NCI-H2107 treated with DMSO at 0.1 percent for 48 hours (cell line): ENCODE data around the gene MGLL.
A peak's percentile ranks its signal among the peaks of the same experiment; 100 is the strongest.

Experiments used
- DNase-seq: peaks from one replicate; lab custom pipeline; 2025; ENCODE audit not compliant: unreplicated experiment; lab: John Stamatoyannopoulos, UW

Gene MGLL

DNA sequence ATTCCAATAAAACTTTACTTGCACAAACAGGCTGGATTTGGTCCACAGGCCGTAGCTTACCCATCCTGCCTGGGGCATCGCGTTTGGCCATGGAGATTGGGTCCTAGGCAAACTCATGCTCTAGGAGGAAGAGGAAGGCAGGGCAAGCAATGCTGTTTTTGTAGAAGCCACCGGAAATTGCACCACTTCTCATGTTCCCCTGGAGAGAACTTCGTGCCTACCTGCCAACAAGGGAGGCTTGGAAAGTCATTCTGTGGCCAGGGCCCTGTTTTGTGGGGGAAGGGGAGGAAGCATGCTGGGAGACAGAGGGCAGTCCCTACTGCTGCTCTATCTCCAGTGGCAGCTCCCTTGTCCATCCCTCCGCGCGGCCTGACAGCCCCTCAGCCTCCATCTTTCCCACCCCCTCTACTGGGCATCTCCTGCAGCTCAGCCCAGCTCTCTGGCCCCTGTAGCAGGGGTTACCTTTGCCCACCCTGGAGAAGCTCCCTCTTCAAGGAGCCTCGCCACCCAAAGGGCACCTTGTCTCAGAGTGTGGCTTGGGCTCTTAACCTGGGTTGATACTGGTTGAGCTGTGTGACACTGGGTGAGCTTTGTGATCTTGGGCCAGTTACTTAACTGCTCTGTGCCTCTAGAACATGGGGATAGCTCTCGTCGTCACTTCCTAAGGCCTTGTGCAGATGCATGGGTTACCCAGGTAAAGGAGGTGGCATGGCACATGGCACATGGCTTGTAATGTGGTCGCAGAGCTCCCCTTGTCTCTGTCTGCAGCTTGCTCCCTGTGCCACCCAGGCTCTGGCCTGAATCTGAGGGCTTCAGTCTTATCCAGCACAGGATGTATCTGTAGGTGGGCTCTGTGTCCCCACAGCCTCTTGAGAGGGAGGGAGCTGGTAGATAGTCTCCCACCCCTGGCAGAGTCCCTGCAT, 143.4 kb downstream of the MGLL start:
- DNase-seq = no peak

DNA sequence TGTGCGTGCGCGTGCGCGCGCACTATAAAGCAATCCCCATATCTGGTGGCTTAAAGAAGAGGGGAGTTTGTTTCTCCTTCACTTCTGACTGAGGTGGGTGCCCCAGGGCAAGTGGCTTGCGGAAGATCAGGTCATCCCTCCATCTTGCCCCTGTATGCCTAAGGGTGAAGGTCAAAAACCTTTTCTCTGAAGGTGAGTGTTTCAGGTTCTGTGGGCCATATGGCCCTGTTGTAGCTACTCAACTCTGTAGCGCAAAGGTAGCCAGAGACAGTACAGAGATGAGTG, 144.1 kb downstream of the MGLL start:
- no peak for DNase-seq

DNA sequence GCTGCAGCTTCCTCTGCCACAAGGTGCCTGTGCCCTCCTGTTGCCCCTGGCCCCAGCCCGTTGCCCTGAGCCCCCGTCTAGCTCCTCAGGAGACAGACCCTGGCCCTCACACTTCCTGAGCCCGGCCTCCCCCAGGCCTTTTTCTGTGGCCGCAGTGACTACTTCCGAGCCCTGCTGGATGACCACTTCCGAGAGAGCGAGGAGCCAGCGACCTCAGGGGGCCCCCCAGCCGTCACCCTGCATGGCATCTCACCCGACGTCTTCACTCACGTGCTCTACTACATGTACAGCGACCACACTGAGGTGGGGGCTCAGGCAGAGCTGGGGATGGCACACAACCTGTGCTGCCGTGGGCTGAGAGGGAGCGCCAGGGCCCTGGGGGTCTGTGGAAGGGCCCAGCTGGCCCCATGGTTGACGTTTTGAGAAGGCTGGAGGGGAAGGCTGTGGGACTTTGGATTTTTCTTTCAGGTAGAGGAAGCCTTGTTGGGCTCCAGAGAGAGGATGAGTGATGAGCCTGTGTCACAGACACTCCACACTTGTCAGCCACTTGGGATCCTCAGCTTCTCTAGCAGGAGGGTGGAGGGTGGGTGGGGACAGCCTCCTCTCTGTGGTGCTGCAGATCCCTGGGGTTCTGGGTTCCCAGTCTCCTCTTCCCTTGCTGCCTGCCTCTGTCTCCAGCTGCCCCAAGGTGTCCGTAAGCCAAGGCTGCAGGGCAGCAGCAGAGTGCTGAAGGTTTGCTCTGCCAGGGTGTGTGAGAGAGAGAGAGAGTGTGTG, 144.6 kb downstream of the MGLL start:
- DNase-seq = no peak

DNA sequence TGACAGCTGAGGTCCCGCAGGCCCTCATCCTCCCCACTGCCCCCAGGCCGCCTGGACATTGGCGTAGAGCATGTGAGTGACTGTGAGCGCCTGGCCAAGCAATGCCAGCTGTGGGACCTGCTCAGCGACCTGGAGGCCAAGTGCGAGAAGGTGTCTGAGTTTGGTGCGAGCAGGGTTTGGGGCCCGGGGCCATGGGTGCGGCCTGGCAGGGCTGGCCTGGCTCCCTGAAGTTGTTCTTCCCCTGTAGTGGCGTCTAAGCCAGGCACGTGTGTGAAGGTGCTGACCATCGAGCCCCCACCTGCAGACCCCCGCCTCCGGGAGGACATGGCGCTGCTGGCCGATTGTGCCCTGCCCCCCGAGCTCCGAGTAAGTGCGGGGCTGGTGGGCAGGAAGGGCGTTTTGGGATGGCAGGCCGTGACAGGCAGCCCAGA, 145.4 kb downstream of the MGLL start:
- DNase-seq = no peak

DNA sequence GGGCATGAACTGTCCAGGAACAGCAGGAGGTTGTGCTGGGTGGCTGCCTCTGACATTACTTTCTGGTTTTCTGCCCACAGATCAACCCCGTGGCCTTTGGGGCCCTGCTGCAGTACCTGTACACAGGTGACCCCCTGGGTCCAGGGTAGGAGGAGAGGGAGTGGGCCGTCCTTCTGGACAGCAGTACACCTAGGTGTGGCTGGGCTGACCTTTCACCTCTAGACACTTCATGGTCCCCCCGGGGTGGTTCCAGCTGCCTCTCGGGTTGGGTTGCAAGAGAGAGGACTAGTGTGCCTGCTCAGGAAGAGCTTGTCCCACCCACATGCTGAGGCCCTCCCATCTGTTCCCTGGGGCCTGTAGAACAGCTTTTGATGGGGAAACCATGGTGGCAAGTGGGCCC, 145.9 kb downstream of the MGLL start:
- no peak for DNase-seq

DNA sequence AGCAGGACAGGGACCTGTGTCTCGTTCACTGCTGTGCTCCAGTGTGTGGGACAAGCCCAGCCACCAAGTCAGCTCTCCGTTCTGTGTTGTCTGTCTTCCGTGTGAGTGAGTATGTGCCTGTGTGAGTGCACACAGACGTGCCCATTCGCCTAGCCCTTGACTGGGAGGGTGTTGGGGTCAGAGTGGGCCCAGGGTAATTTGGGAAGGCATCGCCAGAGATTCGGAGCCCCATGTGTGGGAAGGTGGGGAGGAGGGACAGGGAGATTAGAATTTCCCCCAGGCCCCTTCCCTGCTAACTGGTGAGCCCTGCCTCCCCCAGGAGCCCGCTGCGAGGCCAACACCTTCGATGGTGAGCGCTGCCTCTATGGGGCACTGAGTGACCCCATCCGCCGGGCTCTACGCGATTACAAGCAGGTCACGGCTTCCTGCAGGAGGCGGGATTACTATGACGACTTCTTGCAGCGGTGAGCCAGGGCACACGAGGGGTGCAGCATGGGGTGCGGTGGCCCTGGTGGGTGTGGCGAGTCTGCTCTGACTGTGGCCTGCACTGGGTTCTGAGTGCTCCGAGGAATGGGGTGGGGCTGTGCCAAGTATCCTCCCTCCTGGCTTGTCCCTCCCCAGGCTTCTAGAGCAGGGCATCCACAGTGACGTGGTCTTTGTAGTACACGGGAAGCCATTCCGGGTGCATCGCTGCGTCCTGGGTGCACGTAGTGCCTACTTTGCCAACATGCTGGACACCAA, 146.5 kb downstream of the MGLL start:
- DNase-seq = no peak

DNA sequence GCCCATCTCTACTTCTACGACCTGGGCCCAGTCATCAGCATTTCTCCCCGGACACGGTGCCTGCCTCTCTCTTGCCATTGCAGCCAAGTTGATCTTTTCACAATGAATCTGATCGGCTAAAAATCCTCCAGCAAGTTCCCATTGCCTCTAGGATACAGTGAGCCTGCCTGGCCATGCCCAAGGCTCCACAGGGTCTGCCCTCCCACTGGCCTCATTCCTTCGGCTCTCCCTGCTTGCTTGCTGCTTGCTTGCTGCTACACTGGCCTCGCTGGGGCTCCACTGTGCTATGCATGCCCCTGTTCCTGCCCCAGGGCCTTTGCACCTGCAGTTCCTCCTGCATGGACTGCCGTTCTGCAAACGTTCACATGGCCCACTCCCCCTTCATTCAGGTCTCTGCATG, 147.5 kb downstream of the MGLL start:
- DNase-seq = no peak

DNA sequence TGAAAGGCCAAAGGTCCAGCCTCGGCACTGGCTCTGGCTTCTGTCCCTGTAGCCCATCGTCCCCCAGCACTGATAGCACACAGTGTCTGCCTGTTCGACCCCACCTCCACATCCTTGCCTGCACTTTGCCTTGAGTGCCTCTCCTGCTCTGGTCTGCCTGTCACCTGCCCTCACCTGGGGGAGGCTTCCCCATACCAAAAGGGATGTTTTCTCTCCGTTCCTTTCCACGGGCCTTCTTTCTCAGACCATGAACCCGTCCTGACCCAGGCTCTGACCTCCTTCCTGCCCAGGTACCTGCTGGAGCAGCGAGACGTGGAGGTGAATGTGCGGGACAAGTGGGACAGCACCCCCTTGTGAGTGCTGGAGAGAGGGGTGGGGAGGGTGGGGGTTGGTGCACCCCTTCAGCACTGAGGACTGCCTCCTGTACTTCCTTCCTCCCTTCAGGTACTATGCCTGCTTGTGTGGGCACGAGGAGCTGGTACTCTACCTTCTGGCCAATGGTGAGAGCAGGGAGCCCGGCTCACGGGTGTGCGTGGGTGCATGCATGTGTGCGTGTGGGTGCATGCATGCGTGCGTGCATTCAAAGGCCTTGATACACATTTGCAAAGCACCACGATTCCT, 148.1 kb downstream of the MGLL start:
- DNase-seq = no peak

DNA sequence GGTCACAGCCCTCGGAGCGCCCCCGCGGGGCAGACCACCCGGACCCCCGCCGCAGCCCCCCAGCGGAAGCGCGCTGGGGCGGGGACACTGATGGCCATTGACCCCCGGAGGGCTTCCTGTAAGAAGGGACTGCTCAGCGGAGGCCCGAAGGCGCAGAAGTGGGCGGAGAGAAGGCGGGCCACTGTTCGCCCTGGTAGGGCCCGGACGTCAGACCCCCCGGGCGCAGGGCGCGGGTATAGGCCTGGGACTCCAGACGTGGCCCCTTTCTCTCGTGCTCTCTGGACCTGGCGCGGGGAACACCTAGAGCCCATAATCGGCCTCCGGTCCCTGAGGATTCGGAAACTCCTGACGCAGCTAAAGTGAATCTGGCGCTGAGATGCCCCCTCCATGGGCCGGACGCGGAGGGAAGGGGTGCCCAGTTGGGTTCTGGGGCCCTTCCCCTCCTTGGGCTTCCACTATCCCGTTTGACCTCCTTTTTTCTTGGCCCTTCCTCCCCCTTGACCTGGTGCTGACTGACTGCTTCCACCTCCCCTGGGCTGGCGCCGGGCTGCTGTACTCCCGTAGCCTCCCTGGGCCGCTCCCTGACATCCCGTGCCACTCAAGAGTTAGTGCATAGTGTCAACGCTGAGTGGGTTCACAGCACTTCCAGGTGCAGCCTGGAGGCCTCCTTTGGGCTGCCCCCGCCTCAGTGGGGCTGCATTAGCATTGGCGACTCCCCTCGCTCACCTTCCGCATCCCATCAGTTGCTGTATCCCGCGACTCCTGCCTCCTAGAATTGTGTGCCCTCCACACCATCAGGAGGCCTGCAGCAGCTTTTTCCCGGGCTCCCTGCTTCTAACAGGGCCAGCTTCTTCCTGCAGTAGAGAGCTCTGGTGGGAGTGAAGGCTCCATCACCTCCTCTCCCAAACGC, 148.9 kb downstream of the MGLL start:
- DNase-seq = peak; percentile 11

DNA sequence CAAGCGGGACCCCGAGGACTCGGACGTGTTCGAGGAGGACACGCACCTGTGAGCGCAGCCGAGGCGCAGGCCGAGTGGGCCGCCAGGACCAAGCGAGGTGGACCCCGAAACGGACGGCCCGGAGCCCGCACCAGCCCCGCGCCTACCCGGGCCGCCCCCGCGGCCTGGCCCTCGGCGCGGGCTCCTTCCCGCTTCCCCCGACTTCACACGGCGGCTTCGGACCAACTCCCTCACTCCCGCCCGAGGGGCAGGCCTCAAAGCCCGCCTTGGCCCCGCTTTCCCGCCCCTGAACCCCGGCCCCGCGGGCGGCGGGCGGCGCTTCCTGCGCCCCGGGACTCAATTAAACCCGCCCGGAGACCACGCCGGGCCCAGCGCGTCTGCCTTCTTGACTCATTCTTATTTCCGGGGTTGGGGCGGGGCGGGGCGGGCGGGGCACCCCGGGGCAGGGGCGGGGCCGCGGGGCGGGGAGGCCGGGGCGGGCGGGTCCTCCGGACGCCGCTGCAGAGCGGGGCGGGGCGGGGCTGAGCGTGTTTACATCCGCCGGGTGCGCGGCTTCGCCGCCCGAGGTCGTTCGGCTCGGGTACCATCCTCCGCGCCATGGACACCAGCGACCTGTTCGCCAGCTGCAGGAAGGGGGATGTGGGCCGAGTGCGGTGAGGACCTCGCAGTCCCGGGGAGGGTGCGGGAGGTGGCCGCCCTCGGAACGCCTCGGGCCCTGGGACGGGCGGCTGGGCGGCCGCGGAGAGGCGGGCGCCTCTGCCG, 149.7 kb downstream of the MGLL start, which contains the start of gene ABTB1:
Gene ABTB1, plus strand, starts transcription at position 524 of the 762 bp plus-strand sequence. Its CDS starts 74 bp downstream, at position 598.
- peak; percentile 33 for DNase-seq

DNA sequence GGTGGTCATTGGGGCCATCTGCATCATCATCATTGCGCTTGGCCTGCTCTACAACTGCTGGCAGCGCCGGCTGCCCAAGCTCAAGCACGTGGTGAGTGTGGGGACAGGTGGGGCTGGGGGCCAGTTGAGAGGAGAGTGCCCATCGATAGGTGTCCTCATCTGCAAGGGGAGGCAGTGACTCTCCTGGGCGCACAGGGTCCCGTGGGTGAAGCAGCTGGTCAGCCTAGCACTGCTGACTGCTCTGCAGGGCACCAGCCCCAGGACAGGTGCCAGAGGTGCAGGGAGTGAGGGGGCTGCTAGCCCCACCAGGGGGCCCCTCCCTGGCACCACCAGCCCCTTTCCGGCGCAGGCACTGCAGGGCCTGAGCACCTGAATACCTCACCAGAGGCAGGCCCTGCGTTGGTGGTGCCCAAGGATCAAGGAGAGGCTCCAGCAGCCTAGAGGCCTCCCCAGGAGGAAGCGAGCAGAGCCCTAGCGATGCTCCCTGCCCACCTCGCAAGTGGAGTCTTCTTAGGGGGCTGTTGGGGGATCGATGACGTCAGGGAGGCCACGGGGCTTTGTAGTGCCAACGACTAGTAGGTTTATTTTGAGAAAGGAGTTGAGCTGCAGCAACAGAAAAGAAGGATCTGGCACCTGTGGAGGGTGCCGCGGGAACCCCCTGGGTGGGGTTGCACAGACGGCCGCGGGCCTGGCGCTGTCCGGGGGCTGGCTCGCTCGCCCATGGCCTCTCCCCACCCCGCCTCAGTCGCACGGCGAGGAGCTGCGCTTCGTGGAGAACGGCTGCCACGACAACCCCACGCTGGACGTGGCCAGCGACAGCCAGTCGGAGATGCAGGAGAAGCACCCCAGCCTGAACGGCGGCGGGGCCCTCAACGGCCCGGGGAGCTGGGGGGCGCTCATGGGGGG, 150.5 kb downstream of the MGLL start:
- no peak for DNase-seq

DNA sequence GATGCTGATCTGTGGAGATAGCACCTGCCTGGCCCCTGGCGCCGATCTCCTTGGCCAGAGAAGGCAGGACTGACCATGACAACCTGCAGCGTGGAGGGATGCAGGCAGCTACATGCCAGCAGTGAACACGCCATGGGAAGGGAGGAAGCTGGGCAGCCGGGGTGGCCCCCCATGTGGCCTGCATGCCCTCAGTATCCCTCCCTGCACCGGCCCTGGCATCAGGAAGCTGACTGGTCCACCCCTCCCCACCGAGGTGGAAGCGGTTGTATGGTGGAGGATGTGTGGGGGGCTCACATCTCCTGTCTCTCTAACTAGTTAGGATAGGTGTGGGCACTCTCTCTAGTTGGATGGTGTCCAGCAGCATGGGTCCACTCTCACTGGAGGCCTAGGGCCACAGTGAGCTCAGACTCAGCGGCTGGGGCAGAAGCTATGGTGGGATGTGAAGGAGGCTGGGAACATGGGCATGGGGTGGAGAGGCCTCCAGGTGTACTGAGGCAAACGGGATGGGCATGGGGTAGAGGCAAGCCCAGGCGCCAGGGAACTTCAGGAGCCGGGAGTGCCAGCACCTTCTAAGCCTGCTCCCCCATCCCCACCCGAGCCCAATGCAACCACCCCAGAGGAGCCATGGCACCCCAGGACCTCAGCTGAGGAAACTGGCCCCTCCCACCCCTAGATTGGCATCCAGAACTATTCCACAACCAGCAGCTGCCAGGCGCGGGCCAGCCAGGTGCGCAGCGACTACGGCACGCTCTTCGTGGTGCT, 151.4 kb downstream of the MGLL start:
- no peak for DNase-seq

DNA sequence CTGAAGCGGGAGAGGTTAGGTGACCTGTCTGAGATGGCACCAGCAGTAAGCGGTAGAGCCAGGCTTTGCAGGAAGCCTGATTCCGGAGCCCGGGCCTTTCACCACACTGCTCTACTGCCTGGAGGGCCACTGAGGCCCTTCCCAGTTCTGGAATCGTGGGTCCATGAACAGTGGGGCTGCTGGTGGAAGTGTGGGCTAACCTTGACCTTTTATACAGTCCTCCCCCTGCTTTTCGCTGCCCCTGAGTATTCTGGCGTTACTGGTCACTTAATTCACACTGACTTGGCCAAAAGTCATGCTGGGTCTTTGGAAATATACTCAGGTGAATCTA, 152.1 kb downstream of the MGLL start:
- DNase-seq = no peak

DNA sequence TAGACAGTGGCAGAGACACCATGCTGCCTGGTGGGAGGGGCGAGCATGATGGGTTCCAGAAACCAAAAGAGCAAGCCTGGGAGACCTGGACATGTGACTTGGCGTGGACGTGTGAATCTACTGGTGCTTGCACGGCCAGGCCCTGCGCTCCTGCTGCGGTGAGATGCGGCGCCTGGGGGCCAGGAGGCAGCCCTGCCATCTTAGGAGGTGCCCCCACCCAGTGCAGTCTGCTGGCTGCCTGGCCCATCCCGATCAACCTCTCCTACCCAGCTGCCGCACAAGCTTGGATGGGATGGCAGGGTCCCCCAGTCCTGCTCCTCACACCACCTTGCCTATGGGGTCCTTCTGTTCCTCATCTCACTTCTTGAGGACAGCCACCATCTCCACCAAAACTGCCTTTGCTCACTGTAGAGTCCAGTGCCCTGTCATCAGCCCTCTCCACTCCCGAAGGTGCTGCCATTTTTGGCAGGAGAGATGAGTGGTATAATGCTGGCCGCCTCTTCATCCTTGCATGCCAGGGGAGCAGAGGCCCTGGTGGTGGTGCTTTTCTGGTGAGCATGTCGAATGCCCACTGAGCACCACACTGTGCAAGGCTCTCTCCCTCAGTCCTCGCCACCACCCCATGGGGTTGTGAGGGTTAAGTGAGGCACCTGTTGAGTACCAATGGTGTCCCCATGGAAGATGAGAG, 152.6 kb downstream of the MGLL start:
- no peak for DNase-seq

DNA sequence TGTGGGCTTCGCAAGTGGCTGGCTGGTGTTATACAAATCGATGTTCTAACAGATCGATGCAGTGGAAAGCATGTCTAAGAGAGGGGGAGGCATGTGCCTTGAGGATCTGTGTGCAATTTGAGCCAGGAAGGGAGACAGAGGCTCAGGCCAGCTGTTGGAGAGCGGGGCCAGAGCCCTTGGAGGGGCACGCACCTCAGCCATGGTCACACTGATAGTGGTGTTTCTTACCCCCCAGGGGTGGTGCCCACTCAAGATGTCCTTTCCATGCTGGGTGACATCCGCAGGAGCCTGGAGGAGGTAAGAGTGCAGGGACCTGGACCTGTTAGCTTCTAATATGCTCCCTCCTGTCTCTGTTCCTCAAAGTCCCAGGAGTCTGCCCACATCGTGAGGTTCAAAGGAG, 153.4 kb downstream of the MGLL start:
- no peak for DNase-seq

DNA sequence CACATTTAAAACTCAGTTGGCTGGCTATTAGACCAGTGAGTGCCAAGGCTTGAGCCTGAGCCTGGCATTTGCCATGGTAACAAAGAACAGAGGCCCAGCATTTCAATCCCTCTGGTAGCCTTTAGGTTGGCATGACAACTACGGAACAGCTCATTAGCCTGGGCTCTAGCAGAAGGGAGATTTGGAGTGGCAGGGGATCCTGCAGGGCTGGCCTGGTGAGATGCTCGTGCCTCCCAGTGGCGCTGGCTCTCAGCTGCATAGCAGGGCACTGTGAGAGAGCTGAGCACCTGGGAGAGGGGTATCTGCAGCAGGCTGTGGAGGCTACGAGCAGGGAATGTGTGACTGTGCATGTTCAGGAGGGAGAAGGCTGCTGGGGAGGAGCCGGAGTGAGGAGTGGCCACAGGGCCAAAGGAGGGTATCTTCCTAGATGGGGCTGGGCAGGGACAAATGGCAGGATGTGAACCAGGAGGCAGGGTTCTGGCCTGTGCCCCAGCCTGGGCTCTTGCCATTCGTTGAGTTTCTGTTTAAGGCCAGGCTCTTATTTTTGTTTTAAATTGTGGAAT, 155.1 kb downstream of the MGLL start:
- DNase-seq = no peak

DNA sequence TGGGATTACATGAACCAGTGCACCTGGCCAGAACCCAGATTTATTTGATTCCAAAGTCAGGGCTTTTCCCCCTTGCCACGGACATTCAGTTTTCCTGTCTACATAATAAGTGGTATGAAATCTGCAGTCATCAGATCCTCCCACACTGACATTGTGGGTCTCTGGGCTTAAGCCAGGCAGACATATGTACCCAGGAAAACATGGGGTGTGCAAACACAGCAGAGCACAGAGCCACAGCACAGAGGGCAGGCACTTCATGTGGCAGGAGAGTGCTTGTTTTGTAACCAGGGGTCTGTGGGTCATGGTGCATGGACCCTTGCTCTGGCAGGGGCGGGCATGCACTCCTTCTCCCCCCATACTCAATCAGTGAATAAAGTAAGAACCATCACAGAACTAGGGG, 155.6 kb downstream of the MGLL start:
- no peak for DNase-seq
